Measurements from ENCODE around the gene GALNT10.

Gene GALNT10

DNA sequence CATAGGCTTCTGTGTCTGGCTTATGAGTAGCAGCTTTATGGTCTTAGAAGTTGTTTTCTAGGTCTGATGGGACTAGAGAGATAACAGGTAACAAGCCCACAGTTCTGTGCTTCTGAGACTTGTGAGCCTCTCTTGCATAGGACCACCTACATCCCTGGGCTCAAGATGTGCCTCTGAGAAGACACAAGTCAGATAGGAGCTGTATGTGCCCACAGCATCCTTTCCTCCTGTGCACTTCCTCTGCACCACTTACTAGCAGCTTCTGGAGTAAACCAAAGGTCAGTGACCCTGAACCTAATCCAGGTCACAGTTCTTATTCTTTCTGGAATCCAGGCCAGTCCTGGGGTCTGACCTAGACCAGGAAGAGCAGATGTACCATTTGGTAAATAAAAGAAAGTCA is 40.0 kb downstream of the GALNT10 start:
- DNase-seq (ENCODE audit: insufficient read length, low spot score): no peak
- FAIRE-seq: peak; percentile 70

DNA sequence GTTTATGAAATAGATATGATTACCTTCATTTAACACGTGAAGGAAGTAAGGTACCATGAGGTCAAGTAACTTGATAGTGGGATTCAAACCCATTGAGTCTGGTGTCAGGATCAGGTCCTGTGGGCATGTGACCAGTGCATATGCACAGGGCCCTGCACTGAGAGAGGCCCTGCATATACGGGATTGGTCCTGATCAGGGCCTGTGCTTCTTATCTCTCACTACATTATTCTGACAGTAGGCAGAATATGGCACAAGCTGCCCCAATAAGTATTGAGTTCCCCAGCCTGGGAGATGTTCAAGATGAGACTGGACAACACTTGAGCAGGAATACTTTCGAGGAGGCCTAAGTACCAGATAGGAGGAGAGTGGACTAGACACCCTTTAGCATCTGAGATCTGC is 44.0 kb downstream of the GALNT10 start:
- no peak for FAIRE-seq
- DNase-seq (ENCODE audit: insufficient read length, low spot score): no peak

GRCh38 chr5:154236011-154236410 is 45.5 kb downstream of the GALNT10 start:
- DNase-seq (ENCODE audit: insufficient read length, low spot score) (no peak), FAIRE-seq (no peak)

DNA sequence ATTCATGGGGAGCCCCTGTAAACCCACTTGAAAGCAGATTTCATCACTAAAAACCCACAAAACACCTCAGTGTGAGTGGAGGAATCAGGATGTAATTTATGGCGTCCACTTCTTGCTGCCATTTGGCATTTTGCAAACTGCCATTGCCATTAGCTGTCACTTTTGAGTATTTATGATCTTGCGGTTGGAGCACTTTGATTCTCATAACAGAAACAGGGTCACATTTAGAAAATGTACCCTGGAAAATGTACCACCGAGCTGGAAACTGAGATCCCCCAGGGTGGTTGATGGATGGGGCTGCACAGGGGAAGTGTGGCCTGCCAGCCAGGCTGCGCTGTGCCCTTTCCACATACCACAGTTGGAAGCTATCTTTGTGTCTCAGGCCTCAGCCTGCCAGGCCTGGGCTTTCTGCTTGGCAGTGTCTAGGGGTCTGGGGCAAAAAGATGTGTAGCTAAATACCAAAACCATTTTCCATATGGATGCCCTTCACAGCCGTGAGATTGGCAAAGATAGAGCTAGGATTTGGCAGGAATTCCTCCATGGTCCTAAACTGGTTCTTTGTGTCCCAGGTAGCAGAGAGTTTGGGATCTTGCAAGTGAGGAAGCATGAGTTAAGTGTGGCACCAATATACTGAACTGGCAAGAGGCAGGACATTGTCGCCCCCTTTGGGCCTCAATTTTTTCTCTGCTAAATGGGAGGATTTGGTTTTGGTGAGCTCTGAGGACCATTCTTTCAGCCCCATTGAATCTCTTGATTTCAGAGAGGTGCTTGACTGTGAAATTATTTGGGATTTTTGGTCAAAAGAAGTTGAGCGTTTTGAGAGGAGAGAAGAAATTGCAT is 46.2 kb downstream of the GALNT10 start:
- no peak for DNase-seq (ENCODE audit: insufficient read length, low spot score)
- peak; percentile 54 for FAIRE-seq

- DNase-seq (ENCODE audit: insufficient read length, low spot score) (no peak), FAIRE-seq (peak; percentile 45)
Measured at GRCh38 chr5:154237376-154237743, 46.8 kb downstream of the GALNT10 start.

GRCh38 chr5:154237946-154238345 is 47.4 kb downstream of the GALNT10 start:
- DNase-seq (ENCODE audit: insufficient read length, low spot score): no peak

GRCh38 chr5:154238776-154239481 is 48.4 kb downstream of the GALNT10 start:
- FAIRE-seq (peak; percentile 94), DNase-seq (ENCODE audit: insufficient read length, low spot score) (peak; percentile 14)

More at GRCh38 chr5:154237946-154238345, 47.4 kb downstream of the GALNT10 start:
- FAIRE-seq: peak; percentile 91

DNA sequence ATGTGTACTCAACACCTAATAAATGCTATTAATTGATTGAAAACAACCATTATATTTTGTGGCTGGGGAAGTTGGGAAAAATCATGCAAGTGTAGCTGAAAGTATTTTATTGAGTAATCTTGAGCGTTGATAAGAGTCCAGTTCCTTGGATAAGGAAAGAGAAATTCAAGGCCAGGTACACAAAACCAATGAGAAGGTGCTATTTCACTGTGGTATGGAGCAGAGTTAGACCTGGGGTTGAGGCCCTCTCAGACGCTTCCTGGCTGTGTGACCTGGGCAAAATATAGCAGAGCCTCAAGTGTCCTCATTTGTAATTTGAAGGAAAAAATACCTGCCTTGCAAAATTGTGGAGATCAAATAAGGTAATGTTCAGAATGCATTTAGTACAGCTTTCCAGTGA is 50.1 kb downstream of the GALNT10 start:
- peak; percentile 14 for FAIRE-seq
- no peak for DNase-seq (ENCODE audit: insufficient read length, low spot score)

DNA sequence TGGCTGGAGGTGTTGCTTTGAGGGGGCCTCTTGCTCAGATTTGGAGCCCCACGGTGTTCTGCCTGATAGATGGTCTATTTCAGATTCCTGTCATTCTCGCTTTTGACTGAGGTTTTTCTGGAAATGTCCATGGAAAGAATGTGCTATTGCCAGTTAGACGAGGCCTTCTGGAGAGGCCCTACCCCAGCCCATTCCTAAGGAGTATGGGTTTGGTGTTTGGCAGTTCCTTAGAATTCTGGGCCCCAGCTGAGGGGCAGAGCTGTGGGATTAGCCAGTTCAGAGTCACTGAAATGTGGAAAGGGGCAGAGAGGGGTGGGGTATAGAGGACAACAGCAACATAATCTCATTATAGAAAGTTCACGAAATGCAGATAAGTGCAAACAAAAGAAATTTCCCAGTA is 50.5 kb downstream of the GALNT10 start:
- FAIRE-seq: no peak
- no peak for DNase-seq (ENCODE audit: insufficient read length, low spot score)

- DNase-seq (ENCODE audit: insufficient read length, low spot score): no peak
- FAIRE-seq: no peak
Measured at GRCh38 chr5:154242442-154242841, 51.9 kb downstream of the GALNT10 start.

DNA sequence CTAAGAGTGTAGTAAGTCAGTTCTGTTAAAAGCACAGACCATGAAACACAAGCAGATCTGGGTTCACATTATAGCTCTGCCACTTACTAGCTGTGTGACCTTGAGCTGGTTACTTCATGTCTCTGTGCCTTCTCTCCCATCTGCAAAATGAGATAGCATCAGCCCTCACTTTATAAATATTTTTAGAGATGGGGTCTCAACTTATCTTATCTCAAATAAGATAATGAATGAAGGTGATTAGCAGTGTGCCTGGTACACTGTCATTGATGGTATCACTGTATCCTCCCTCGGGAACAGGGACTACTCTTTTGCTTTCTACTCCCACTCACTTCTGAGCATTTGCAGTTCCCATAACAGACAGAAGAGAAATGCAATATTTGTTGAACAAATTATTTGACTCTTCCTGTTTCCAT is 52.4 kb downstream of the GALNT10 start:
- DNase-seq (ENCODE audit: insufficient read length, low spot score) (peak; percentile 9), FAIRE-seq (peak; percentile 70)

GRCh38 chr5:154243736-154244135 is 53.2 kb downstream of the GALNT10 start:
- FAIRE-seq (no peak), DNase-seq (ENCODE audit: insufficient read length, low spot score) (no peak)

DNA sequence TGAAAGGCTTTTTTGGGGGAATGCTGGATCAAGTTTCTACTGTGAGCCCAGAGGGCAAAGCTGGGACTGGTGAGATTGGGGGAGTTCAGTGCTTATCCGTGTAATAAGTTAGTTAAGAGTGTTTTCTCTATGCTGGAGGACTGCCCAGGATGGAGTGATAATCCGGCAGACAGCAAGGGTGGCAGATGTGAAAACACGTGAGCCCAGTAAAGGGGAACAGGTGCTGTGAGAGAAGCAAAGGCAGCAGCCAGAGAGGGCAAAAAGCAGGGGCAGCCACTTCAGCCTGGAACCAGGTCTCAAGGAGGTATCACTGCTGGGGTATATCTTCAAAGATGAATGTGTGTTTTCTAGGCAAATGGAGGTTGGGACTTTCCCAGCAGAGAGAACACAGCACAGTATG is 53.9 kb downstream of the GALNT10 start:
- DNase-seq (ENCODE audit: insufficient read length, low spot score): no peak
- FAIRE-seq: no peak

GRCh38 chr5:154248691-154249090 is 58.2 kb downstream of the GALNT10 start:
- no peak for DNase-seq (ENCODE audit: insufficient read length, low spot score)
- FAIRE-seq: no peak

DNA sequence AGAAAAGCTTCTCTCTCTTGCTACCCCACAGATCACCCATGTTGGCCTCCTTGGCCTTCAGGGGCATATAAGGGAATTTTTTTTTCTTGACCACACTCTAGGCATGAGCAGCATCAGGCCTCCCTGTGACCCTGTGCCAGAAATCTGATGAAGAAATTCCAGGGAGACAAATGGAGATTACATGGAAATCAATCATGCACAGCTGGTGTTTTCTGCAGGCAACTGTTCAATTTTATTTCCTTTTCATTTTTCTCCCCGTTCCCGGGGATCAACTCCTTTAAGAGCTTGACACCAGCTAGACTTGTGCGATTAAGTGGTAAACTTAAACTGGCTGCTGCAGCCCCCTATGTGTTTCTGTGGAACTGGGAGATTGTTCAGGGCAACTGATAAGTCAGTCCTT is 59.3 kb downstream of the GALNT10 start:
- no peak for DNase-seq (ENCODE audit: insufficient read length, low spot score)
- FAIRE-seq: no peak

DNA sequence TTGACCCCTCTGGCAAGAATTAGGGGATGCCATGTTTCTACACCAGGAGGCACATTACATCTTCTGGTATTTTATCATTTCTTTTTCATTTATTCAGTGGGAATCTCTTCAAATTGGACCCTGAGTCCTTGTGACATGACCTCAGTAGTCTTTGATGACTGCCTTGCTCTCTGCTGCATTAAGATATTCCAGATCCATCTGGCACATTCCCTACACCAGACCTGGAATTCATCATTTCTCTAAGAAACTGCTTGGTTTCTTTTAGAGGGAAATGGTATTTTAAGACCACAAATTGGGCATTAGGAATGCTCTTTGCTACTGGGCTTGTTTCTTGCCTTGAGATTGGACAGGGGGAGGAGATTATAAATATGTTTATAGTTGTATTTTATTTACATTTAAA is 61.0 kb downstream of the GALNT10 start:
- FAIRE-seq: no peak
- DNase-seq (ENCODE audit: insufficient read length, low spot score): no peak

- no peak for FAIRE-seq
Measured at GRCh38 chr5:154253807-154254206, 63.3 kb downstream of the GALNT10 start.

DNA sequence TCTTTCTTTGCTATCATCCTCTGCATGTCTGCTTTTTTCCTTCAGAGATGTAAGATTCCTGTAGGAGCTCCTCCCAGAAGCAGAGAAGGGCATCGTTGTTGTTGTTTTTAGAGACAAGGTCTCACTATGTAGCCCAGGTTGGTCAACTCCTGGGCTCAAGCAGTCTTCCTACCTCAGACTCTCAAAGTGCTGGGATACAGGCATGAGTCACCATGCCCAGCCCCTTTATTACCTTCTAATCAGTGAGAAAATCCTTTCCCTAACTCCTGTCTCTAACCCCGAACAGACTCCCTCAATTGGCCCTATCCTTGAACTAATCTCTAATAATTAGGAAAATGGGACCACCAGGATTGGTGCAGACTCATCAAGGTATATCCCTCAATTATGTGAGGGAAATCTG is 64.4 kb downstream of the GALNT10 start:
- FAIRE-seq: no peak
- no peak for DNase-seq (ENCODE audit: insufficient read length, low spot score)

More at GRCh38 chr5:154253807-154254206, 63.3 kb downstream of the GALNT10 start:
- no peak for DNase-seq (ENCODE audit: insufficient read length, low spot score)

- DNase-seq (ENCODE audit: insufficient read length, low spot score) (no peak), FAIRE-seq (peak; percentile 37)
Measured at GRCh38 chr5:154257046-154257445, 66.5 kb downstream of the GALNT10 start.

GRCh38 chr5:154258531-154259217 is 68.1 kb downstream of the GALNT10 start:
- FAIRE-seq: peak; percentile 14

DNA sequence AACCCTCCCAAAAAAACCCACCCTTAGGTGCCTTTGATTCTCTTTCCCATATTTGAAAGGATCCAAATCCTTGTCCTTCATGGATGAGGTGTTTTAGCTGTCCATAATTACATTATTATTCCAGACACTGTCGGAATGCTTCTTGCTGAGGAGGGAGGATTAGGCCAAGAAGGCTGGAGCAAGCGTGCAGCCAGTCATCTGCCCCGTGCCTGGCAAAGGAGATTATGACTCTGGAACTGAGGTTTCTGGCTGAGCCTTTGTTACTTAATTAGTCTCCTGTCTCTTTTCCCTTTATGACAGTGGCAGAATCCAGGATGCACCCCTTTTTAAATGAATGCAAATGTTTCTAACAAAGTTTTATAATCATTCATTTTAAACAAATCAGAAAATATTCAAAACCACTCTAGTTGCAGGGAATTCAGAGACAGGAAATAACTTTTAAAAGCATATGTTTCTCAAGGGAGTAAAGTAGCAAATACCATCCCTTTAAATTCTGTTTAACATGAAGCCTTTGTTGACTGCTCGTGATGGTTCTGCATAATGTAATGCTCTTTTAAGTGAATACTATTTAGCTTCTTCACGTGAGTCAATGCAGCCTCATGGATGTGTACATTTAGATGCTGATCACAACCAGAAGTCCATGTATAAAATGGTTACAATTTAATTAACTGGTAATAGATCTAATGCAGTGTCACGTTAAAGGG is 69.8 kb downstream of the GALNT10 start:
- no peak for FAIRE-seq
- no peak for DNase-seq (ENCODE audit: insufficient read length, low spot score)

More at GRCh38 chr5:154258531-154259217, 68.1 kb downstream of the GALNT10 start:
- DNase-seq (ENCODE audit: insufficient read length, low spot score): no peak

All from GM19239 (cell line).